ENCODE data around the gene NFIX. TPM values are rescaled to one million over a fixed set of nuclear protein-coding genes. Genes with fewer than 3 reads are reported as not detected.

Gene NFIX
- total RNA-seq, 1 donor from 2014 or later: 146 TPM

DNA sequence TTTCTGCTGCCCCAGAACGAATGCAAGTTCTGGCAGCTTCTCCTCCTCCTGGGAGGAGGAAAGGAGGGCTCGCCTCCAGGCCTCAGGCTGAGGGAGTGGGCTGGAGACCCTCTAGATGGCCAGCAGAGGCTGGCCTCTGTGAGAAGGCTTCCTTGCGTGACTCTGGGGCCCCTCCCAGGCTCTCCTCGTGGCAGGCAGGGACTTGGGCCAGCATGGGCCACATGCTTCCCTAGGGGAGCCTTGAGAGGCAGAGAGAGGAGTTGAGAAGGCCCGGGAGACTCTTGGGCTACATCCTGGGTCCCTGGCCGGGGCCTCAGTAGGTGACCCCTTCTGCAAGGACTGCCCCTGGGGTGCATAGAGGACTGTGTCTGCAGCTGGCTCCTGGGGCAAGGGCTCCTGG is 81.5 kb downstream of the NFIX start:
- Histone ChIP-seq H3K27ac (peak overlapping the region; percentile 2), H3K4me3 (no peak overlapping the region), H3K36me3 (peaks cover 48% of the 10 kb centered on the region), H3K9me3 (no peaks in the 10 kb centered on the region), H3K4me1 (peaks cover 48% of the 10 kb centered on the region), H3K27me3 (ENCODE audit: low read depth) (no peaks in the 10 kb centered on the region)
- intact Hi-C loops (cut with DNase I): no loop called here
- TF ChIP-seq, protein P1, sequence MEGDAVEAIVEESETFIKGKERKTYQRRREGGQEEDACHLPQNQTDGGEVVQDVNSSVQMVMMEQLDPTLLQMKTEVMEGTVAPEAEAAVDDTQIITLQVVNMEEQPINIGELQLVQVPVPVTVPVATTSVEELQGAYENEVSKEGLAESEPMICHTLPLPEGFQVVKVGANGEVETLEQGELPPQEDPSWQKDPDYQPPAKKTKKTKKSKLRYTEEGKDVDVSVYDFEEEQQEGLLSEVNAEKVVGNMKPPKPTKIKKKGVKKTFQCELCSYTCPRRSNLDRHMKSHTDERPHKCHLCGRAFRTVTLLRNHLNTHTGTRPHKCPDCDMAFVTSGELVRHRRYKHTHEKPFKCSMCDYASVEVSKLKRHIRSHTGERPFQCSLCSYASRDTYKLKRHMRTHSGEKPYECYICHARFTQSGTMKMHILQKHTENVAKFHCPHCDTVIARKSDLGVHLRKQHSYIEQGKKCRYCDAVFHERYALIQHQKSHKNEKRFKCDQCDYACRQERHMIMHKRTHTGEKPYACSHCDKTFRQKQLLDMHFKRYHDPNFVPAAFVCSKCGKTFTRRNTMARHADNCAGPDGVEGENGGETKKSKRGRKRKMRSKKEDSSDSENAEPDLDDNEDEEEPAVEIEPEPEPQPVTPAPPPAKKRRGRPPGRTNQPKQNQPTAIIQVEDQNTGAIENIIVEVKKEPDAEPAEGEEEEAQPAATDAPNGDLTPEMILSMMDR (IDR thresholded peaks at IDR 0.05): no peak
- ATAC-seq (peak in 1 of 2 donors; percentile 4), DNase-seq (no peak)

DNA sequence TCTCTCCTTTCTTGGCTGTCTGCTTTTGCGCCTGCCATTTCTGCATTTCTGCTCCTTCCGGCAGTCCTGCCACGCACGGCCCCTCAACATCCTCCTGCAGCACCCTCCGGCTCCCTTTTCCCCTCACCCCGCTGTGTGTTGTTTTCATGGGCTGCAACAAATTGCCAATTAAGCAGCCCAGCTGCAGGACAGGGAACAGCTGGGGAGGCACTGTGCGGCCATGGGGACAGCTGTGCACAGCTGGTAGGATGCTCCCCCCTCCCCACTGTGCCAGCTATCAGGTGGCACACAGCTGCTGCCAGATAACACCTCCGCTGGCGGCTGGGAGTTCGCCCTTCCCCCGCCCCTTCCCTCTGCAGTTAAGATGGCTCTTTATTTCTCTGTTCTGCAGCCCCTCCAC is 82.0 kb downstream of the NFIX start:
- DNase-seq: no peak

GRCh38 chr19:13078381-13078780 is 83.1 kb downstream of the NFIX start:
- ATAC-seq (no peak), DNase-seq (no peak)
- H3K36me3 ChIP-seq: peaks cover 58% of the 10 kb centered on the region
- H3K9me3 ChIP-seq: no peaks in the 10 kb centered on the region
- intact Hi-C loops (cut with DNase I): no loop called here
- TF ChIP-seq, protein P1 (IDR thresholded peaks at IDR 0.05): no peak
- peak overlapping the region; percentile 66 for H3K27ac ChIP-seq
- no peaks in the 10 kb centered on the region for H3K27me3 ChIP-seq (ENCODE audit: low read depth)
- H3K4me1 ChIP-seq: peaks cover 56% of the 10 kb centered on the region
- no peak overlapping the region for H3K4me3 ChIP-seq

More for the DNA sequence above, 82.0 kb downstream of the NFIX start:
- ATAC-seq: peak; percentile 5 to 12
- H3K4me1 ChIP-seq: peaks cover 53% of the 10 kb centered on the region
- no peak overlapping the region for H3K27ac ChIP-seq
- H3K9me3 ChIP-seq: no peaks in the 10 kb centered on the region
- no peaks in the 10 kb centered on the region for H3K27me3 ChIP-seq (ENCODE audit: low read depth)
- intact Hi-C loops (cut with DNase I): no loop called here
- TF ChIP-seq, protein P1 (IDR thresholded peaks at IDR 0.05): no peak
- peaks cover 51% of the 10 kb centered on the region for H3K36me3 ChIP-seq
- H3K4me3 ChIP-seq: no peak overlapping the region

GRCh38 chr19:13078897-13079541 is 83.7 kb downstream of the NFIX start:
- TF ChIP-seq, protein P1 (IDR thresholded peaks at IDR 0.05): no peak
- Histone ChIP-seq H3K9me3 (no peaks in the 10 kb centered on the region), H3K4me3 (no peak overlapping the region), H3K27ac (peak overlapping the region; percentile 66), H3K4me1 (peaks cover 56% of the 10 kb centered on the region), H3K27me3 (ENCODE audit: low read depth) (no peaks in the 10 kb centered on the region), H3K36me3 (peaks cover 58% of the 10 kb centered on the region)
- DNase-seq (no peak), ATAC-seq (peak in 1 of 2 donors; percentile 12)
- intact Hi-C loops (cut with DNase I): no loop called here

DNA sequence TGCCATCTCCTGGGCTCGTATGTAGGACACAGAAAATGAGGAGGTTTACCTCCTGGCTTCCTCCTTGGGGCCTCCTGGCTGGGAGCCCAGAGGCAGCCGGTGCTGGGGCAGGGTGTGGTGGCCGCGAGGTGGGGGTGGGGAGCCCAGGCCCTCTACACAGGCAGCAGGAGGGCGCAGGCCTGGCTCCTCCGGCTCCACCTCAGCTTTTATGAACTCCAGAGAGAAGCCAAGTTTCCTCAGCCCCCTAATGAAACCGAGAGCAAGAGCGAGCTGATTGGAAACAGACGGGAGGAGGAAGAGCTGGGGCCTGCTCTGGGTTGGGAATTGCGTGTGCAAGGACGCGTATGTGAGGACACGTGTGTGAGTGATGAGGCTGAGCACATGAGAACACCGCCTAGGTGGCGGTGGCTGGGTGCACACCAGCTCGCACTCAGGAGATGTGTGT is 84.3 kb downstream of the NFIX start:
- DNase-seq: peak; percentile 70

More for the DNA sequence above, 84.3 kb downstream of the NFIX start:
- H3K36me3 ChIP-seq: peaks cover 58% of the 10 kb centered on the region
- peak overlapping the region; percentile 66 for H3K27ac ChIP-seq
- peaks cover 56% of the 10 kb centered on the region for H3K4me1 ChIP-seq
- peak; percentile 58 to 60 for ATAC-seq
- intact Hi-C loops (cut with DNase I): no loop called here
- no peaks in the 10 kb centered on the region for H3K27me3 ChIP-seq (ENCODE audit: low read depth)
- no peaks in the 10 kb centered on the region for H3K9me3 ChIP-seq
- TF ChIP-seq, protein P1 (IDR thresholded peaks at IDR 0.05): no peak
- no peak overlapping the region for H3K4me3 ChIP-seq
